ENCODE measurements around the gene ATP1A3. TPM values are rescaled to one million over a fixed set of nuclear protein-coding genes. Genes with fewer than 3 reads are reported as not detected.

ATP1A3 gene
- total and polyA plus RNA-seq, 3 experiments from 2014 or later = 1.9 to 8.2 (median 4.1) TPM

- H3K27ac Mint-ChIP-seq = no peak overlapping the region
These were observed 25.1 kb downstream of the ATP1A3 start for GRCh38 chr19:41968751-41969595.

GRCh38 chr19:41967054-41967783 lies 26.8 kb downstream of the ATP1A3 start:
- H3K9me3 Mint-ChIP-seq = peaks cover 0 to 2% (median 0%) of the 10 kb centered on the region in 5 donors
- Histone ChIP-seq H3K27ac (ENCODE audit: low read depth, low read length) (no peak overlapping the region), H3K36me3 (ENCODE audit: insufficient read depth, low read length) (no peaks in the 10 kb centered on the region), H3K4me3 (ENCODE audit: low read length) (no peak overlapping the region), H3K27me3 (ENCODE audit: insufficient read depth, low read length, poor library complexity, severe bottlenecking) (no peaks in the 10 kb centered on the region), H3K4me1 (ENCODE audit: insufficient read depth, low read length) (no peaks in the 10 kb centered on the region), H3K9me3 (ENCODE audit: low read length) (no peaks in the 10 kb centered on the region)
- POLR2A ChIA-PET = no interaction called here
- peaks cover 4 to 14% (median 7%) of the 10 kb centered on the region in 3 donors for H3K36me3 Mint-ChIP-seq
- peaks cover 0 to 2% (median 0%) of the 10 kb centered on the region in 3 donors for H3K4me1 Mint-ChIP-seq
- H3K27ac Mint-ChIP-seq = peak overlapping the region in 1 of 8 donors; percentile 94
- CTCF ChIA-PET = no interaction called here
- no peak overlapping the region for H3K4me3 Mint-ChIP-seq
- no peaks in the 10 kb centered on the region for H3K27me3 Mint-ChIP-seq
- no peak for DNase-seq

More at GRCh38 chr19:41968751-41969595, 25.1 kb downstream of the ATP1A3 start:
- no peak for DNase-seq
- Histone ChIP-seq H3K4me3 (ENCODE audit: low read length) (no peak overlapping the region), H3K9me3 (ENCODE audit: low read length) (no peaks in the 10 kb centered on the region), H3K4me1 (ENCODE audit: insufficient read depth, low read length) (no peaks in the 10 kb centered on the region), H3K27me3 (ENCODE audit: insufficient read depth, low read length, poor library complexity, severe bottlenecking) (no peaks in the 10 kb centered on the region), H3K27ac (ENCODE audit: low read depth, low read length) (no peak overlapping the region), H3K36me3 (ENCODE audit: insufficient read depth, low read length) (no peaks in the 10 kb centered on the region)
- CTCF ChIA-PET = no interaction called here
- POLR2A ChIA-PET = no interaction called here
- Mint-ChIP-seq H3K36me3 (peaks cover 4 to 14% (median 7%) of the 10 kb centered on the region in 3 donors), H3K4me1 (peaks cover 0 to 2% (median 0%) of the 10 kb centered on the region in 3 donors), H3K4me3 (no peak overlapping the region), H3K27me3 (no peaks in the 10 kb centered on the region), H3K9me3 (peaks cover 0 to 2% (median 0%) of the 10 kb centered on the region in 5 donors)

GRCh38 chr19:41965106-41965505 lies 28.9 kb downstream of the ATP1A3 start:
- peaks cover 0 to 2% (median 0%) of the 10 kb centered on the region in 5 donors for H3K9me3 Mint-ChIP-seq
- H3K36me3 Mint-ChIP-seq = peaks cover 3 to 7% (median 4%) of the 10 kb centered on the region in 3 donors
- Histone ChIP-seq H3K4me1 (ENCODE audit: insufficient read depth, low read length) (no peaks in the 10 kb centered on the region), H3K36me3 (ENCODE audit: insufficient read depth, low read length) (no peaks in the 10 kb centered on the region), H3K27me3 (ENCODE audit: insufficient read depth, low read length, poor library complexity, severe bottlenecking) (no peaks in the 10 kb centered on the region), H3K4me3 (ENCODE audit: low read length) (no peak overlapping the region), H3K27ac (ENCODE audit: low read depth, low read length) (no peak overlapping the region), H3K9me3 (ENCODE audit: low read length) (no peaks in the 10 kb centered on the region)
- CTCF ChIA-PET = interaction anchor here (1.0 kb wide), 1 partner anchor 106 kb away, joined by 3 read pairs; no protein-coding TSS in a partner anchor
- H3K4me1 Mint-ChIP-seq = peaks cover 0 to 2% (median 0%) of the 10 kb centered on the region in 3 donors
- H3K4me3 Mint-ChIP-seq = no peak overlapping the region
- no peak for DNase-seq
- POLR2A ChIA-PET = no interaction called here
- no peaks in the 10 kb centered on the region for H3K27me3 Mint-ChIP-seq
- H3K27ac Mint-ChIP-seq = no peak overlapping the region

GRCh38 chr19:41960973-41961372 lies 33.1 kb downstream of the ATP1A3 start:
- H3K4me3 Mint-ChIP-seq = peak overlapping the region in 4 of 7 donors; percentile 13 to 59 (median 32)
- no peaks in the 10 kb centered on the region for H3K9me3 ChIP-seq (ENCODE audit: low read length)
- POLR2A ChIA-PET = no interaction called here

GRCh38 chr19:41959056-41960053 lies 34.7 kb downstream of the ATP1A3 start, which contains the start of gene RABAC1:
TSS of gene RABAC1 (minus strand) at chr19:41959321. CDS start at chr19:41959292, 29 bp downstream.
- Histone ChIP-seq H3K27me3 (ENCODE audit: insufficient read depth, low read length, poor library complexity, severe bottlenecking) (no peaks in the 10 kb centered on the region), H3K4me1 (ENCODE audit: insufficient read depth, low read length) (peaks cover 16% of the 10 kb centered on the region), H3K4me3 (ENCODE audit: low read length) (peak within 1 kb of the TSS; percentile 92), H3K36me3 (ENCODE audit: insufficient read depth, low read length) (no peaks in the 10 kb centered on the region), H3K9me3 (ENCODE audit: low read length) (no peaks in the 10 kb centered on the region), H3K27ac (ENCODE audit: low read depth, low read length) (peak within 1 kb of the TSS; percentile 86)
- H3K27ac Mint-ChIP-seq = peak within 1 kb of the TSS; percentile 82 to 98 (median 94)
- CTCF ChIA-PET = interaction anchor here (0.8 to 5.0 kb wide), 8 partner anchors 11 to 132 kb away, joined by 3 to 32 read pairs (median 3); partner anchors contain the start of gene RPS19
- peaks cover 0 to 35% (median 2%) of the 10 kb centered on the region in 3 donors for H3K36me3 Mint-ChIP-seq
- peaks cover 17 to 22% (median 21%) of the 10 kb centered on the region in 3 donors for H3K4me1 Mint-ChIP-seq
- peaks cover 0 to 2% (median 0%) of the 10 kb centered on the region in 5 donors for H3K9me3 Mint-ChIP-seq
- POLR2A ChIA-PET = interaction anchor here (0.6 to 3.6 kb wide), 7 partner anchors 13 to 464 kb away, joined by 3 to 20 read pairs (median 4); partner anchors contain the start of genes RPS19 and ZNF574
- H3K4me3 Mint-ChIP-seq = peak within 1 kb of the TSS; percentile 92 to 96 (median 94)
- DNase-seq = peak; percentile 79 to 90 (median 82)
- H3K27me3 Mint-ChIP-seq = no peaks in the 10 kb centered on the region

More at GRCh38 chr19:41960973-41961372, 33.1 kb downstream of the ATP1A3 start:
- Histone ChIP-seq H3K4me1 (ENCODE audit: insufficient read depth, low read length) (peaks cover 16% of the 10 kb centered on the region), H3K27ac (ENCODE audit: low read depth, low read length) (no peak overlapping the region), H3K36me3 (ENCODE audit: insufficient read depth, low read length) (no peaks in the 10 kb centered on the region), H3K27me3 (ENCODE audit: insufficient read depth, low read length, poor library complexity, severe bottlenecking) (no peaks in the 10 kb centered on the region), H3K4me3 (ENCODE audit: low read length) (no peak overlapping the region)
- no peak overlapping the region for H3K27ac Mint-ChIP-seq
- H3K36me3 Mint-ChIP-seq = peaks cover 0 to 28% (median 2%) of the 10 kb centered on the region in 3 donors
- DNase-seq = no peak
- H3K9me3 Mint-ChIP-seq = peaks cover 0 to 2% (median 0%) of the 10 kb centered on the region in 5 donors
- H3K27me3 Mint-ChIP-seq = no peaks in the 10 kb centered on the region
- CTCF ChIA-PET = interaction anchor here (0.7 to 5.0 kb wide), 2 partner anchors 10 to 101 kb away, joined by 3 to 32 read pairs; partner anchors contain the start of gene RPS19
- H3K4me1 Mint-ChIP-seq = peaks cover 19 to 22% (median 21%) of the 10 kb centered on the region in 3 donors

- POLR2A ChIA-PET = interaction anchor here (0.6 to 3.6 kb wide), 7 partner anchors 13 to 118 kb away, joined by 3 to 20 read pairs (median 4); partner anchors contain the start of genes RPS19 and ZNF574
- peak overlapping the region; percentile 82 to 98 (median 94) for H3K27ac Mint-ChIP-seq
These were observed 35.5 kb downstream of the ATP1A3 start for GRCh38 chr19:41958367-41959055.

More at GRCh38 chr19:41958367-41959055, 35.5 kb downstream of the ATP1A3 start:
- H3K27me3 ChIP-seq (ENCODE audit: insufficient read depth, low read length, poor library complexity, severe bottlenecking) = no peaks in the 10 kb centered on the region
- no peaks in the 10 kb centered on the region for H3K27me3 Mint-ChIP-seq
- no peaks in the 10 kb centered on the region for H3K36me3 ChIP-seq (ENCODE audit: insufficient read depth, low read length)
- peaks cover 0 to 35% (median 2%) of the 10 kb centered on the region in 3 donors for H3K36me3 Mint-ChIP-seq
- H3K9me3 ChIP-seq (ENCODE audit: low read length) = no peaks in the 10 kb centered on the region
- H3K9me3 Mint-ChIP-seq = peaks cover 0 to 2% (median 0%) of the 10 kb centered on the region in 5 donors
- peaks cover 17 to 22% (median 21%) of the 10 kb centered on the region in 3 donors for H3K4me1 Mint-ChIP-seq
- H3K4me3 ChIP-seq (ENCODE audit: low read length) = peak overlapping the region; percentile 92
- DNase-seq = peak; percentile 65 to 88 (median 76)
- peaks cover 16% of the 10 kb centered on the region for H3K4me1 ChIP-seq (ENCODE audit: insufficient read depth, low read length)
- H3K27ac ChIP-seq (ENCODE audit: low read depth, low read length) = peak overlapping the region; percentile 86
- CTCF ChIA-PET = interaction anchor here (0.8 to 5.0 kb wide), 7 partner anchors 10 to 133 kb away, joined by 3 to 32 read pairs (median 3); partner anchors contain the start of gene RPS19
- peak overlapping the region; percentile 92 to 96 (median 94) for H3K4me3 Mint-ChIP-seq

Measured in CD8-positive, alpha-beta memory T cell (primary cell).